ENCODE measurements around the gene MSH3.

The MSH3 gene

GRCh38 chr5:80761966-80762365 is 107.5 kb downstream of the MSH3 start:
- Histone ChIP-seq H3K36me3 (ENCODE audit: control insufficient read depth, insufficient read depth, low read length) (no peaks in the 10 kb centered on the region), H3K4me1 (ENCODE audit: control insufficient read depth, insufficient read depth, low read length) (no peaks in the 10 kb centered on the region; the same call in 1 of the 2 replicates), H3K4me3 (ENCODE audit: low read length) (no peak overlapping the region), H3K9me3 (ENCODE audit: control insufficient read depth, insufficient read depth, low read length) (no peaks in the 10 kb centered on the region), H3K27ac (ENCODE audit: low read length) (no peak overlapping the region), H3K27me3 (ENCODE audit: control insufficient read depth, insufficient read depth, low read length) (no peaks in the 10 kb centered on the region)
- DNase-seq (ENCODE audit: low read depth, low spot score): no peak
- no CpG with 5 or more reads among the region's 1 CpG for WGBS (ENCODE audit: insufficient coverage, insufficient read length)

- H3K36me3 ChIP-seq (ENCODE audit: control insufficient read depth, insufficient read depth, low read length): no peaks in the 10 kb centered on the region
- no peak overlapping the region for H3K27ac ChIP-seq (ENCODE audit: low read length)
- WGBS (ENCODE audit: insufficient coverage, insufficient read length): no CpG with 5 or more reads among the region's 4 CpGs
- no peaks in the 10 kb centered on the region for H3K27me3 ChIP-seq (ENCODE audit: control insufficient read depth, insufficient read depth, low read length)
- H3K4me3 ChIP-seq (ENCODE audit: low read length): no peak overlapping the region
- no peaks in the 10 kb centered on the region; the same call in 1 of the 2 replicates for H3K4me1 ChIP-seq (ENCODE audit: control insufficient read depth, insufficient read depth, low read length)
- no peak for DNase-seq (ENCODE audit: low read depth, low spot score)
- H3K9me3 ChIP-seq (ENCODE audit: control insufficient read depth, insufficient read depth, low read length): no peaks in the 10 kb centered on the region
These were observed 108.1 kb downstream of the MSH3 start for GRCh38 chr5:80762573-80762972.

GRCh38 chr5:80763211-80763610 is 108.8 kb downstream of the MSH3 start:
- H3K4me3 ChIP-seq (ENCODE audit: low read length): no peak overlapping the region
- H3K9me3 ChIP-seq (ENCODE audit: control insufficient read depth, insufficient read depth, low read length): no peaks in the 10 kb centered on the region
- no peaks in the 10 kb centered on the region for H3K27me3 ChIP-seq (ENCODE audit: control insufficient read depth, insufficient read depth, low read length)
- H3K27ac ChIP-seq (ENCODE audit: low read length): no peak overlapping the region
- DNase-seq (ENCODE audit: low read depth, low spot score): no peak
- no peaks in the 10 kb centered on the region; the same call in 1 of the 2 replicates for H3K4me1 ChIP-seq (ENCODE audit: control insufficient read depth, insufficient read depth, low read length)
- H3K36me3 ChIP-seq (ENCODE audit: control insufficient read depth, insufficient read depth, low read length): no peaks in the 10 kb centered on the region
- no CpG with 5 or more reads among the region's 3 CpGs for WGBS (ENCODE audit: insufficient coverage, insufficient read length)

GRCh38 chr5:80763873-80764647 is 109.6 kb downstream of the MSH3 start:
- Histone ChIP-seq H3K36me3 (ENCODE audit: control insufficient read depth, insufficient read depth, low read length) (no peaks in the 10 kb centered on the region), H3K4me1 (ENCODE audit: control insufficient read depth, insufficient read depth, low read length) (no peaks in the 10 kb centered on the region; the same call in 1 of the 2 replicates), H3K9me3 (ENCODE audit: control insufficient read depth, insufficient read depth, low read length) (no peaks in the 10 kb centered on the region), H3K4me3 (ENCODE audit: low read length) (no peak overlapping the region), H3K27ac (ENCODE audit: low read length) (no peak overlapping the region), H3K27me3 (ENCODE audit: control insufficient read depth, insufficient read depth, low read length) (no peaks in the 10 kb centered on the region)
- no CpG with 5 or more reads among the region's 5 CpGs for WGBS (ENCODE audit: insufficient coverage, insufficient read length)
- DNase-seq (ENCODE audit: low read depth, low spot score): no peak

GRCh38 chr5:80764786-80765185 is 110.3 kb downstream of the MSH3 start:
- Histone ChIP-seq H3K4me3 (ENCODE audit: low read length) (no peak overlapping the region), H3K36me3 (ENCODE audit: control insufficient read depth, insufficient read depth, low read length) (no peaks in the 10 kb centered on the region), H3K9me3 (ENCODE audit: control insufficient read depth, insufficient read depth, low read length) (no peaks in the 10 kb centered on the region), H3K4me1 (ENCODE audit: control insufficient read depth, insufficient read depth, low read length) (no peaks in the 10 kb centered on the region; the same call in 1 of the 2 replicates), H3K27me3 (ENCODE audit: control insufficient read depth, insufficient read depth, low read length) (no peaks in the 10 kb centered on the region), H3K27ac (ENCODE audit: low read length) (no peak overlapping the region)
- no CpG with 5 or more reads among the region's 1 CpG for WGBS (ENCODE audit: insufficient coverage, insufficient read length)
- DNase-seq (ENCODE audit: low read depth, low spot score): no peak

- Histone ChIP-seq H3K27me3 (ENCODE audit: control insufficient read depth, insufficient read depth, low read length) (no peaks in the 10 kb centered on the region), H3K36me3 (ENCODE audit: control insufficient read depth, insufficient read depth, low read length) (no peaks in the 10 kb centered on the region), H3K27ac (ENCODE audit: low read length) (no peak overlapping the region), H3K4me1 (ENCODE audit: control insufficient read depth, insufficient read depth, low read length) (no peaks in the 10 kb centered on the region), H3K9me3 (ENCODE audit: control insufficient read depth, insufficient read depth, low read length) (no peaks in the 10 kb centered on the region), H3K4me3 (ENCODE audit: low read length) (no peak overlapping the region)
- DNase-seq (ENCODE audit: low read depth, low spot score): no peak
- no CpG with 5 or more reads among the region's 4 CpGs for WGBS (ENCODE audit: insufficient coverage, insufficient read length)
These were observed 123.2 kb downstream of the MSH3 start for GRCh38 chr5:80777347-80778287.

GRCh38 chr5:80780024-80780423 is 125.6 kb downstream of the MSH3 start:
- DNase-seq (ENCODE audit: low read depth, low spot score): no peak
- WGBS (ENCODE audit: insufficient coverage, insufficient read length): no CpG with 5 or more reads among the region's 2 CpGs
- Histone ChIP-seq H3K4me1 (ENCODE audit: control insufficient read depth, insufficient read depth, low read length) (no peaks in the 10 kb centered on the region), H3K36me3 (ENCODE audit: control insufficient read depth, insufficient read depth, low read length) (no peaks in the 10 kb centered on the region), H3K27me3 (ENCODE audit: control insufficient read depth, insufficient read depth, low read length) (no peaks in the 10 kb centered on the region), H3K27ac (ENCODE audit: low read length) (no peak overlapping the region), H3K4me3 (ENCODE audit: low read length) (no peak overlapping the region), H3K9me3 (ENCODE audit: control insufficient read depth, insufficient read depth, low read length) (no peaks in the 10 kb centered on the region)

- no peaks in the 10 kb centered on the region for H3K27me3 ChIP-seq (ENCODE audit: control insufficient read depth, insufficient read depth, low read length)
- H3K4me1 ChIP-seq (ENCODE audit: control insufficient read depth, insufficient read depth, low read length): no peaks in the 10 kb centered on the region
- H3K4me3 ChIP-seq (ENCODE audit: low read length): no peak overlapping the region
- H3K9me3 ChIP-seq (ENCODE audit: control insufficient read depth, insufficient read depth, low read length): no peaks in the 10 kb centered on the region
- no peak for DNase-seq (ENCODE audit: low read depth, low spot score)
- no peaks in the 10 kb centered on the region for H3K36me3 ChIP-seq (ENCODE audit: control insufficient read depth, insufficient read depth, low read length)
- WGBS (ENCODE audit: insufficient coverage, insufficient read length): no CpG with 5 or more reads among the region's 8 CpGs
- no peak overlapping the region for H3K27ac ChIP-seq (ENCODE audit: low read length)
These were observed 126.4 kb downstream of the MSH3 start for GRCh38 chr5:80780761-80781285.

- no peak overlapping the region for H3K27ac ChIP-seq (ENCODE audit: low read length)
- no peaks in the 10 kb centered on the region for H3K27me3 ChIP-seq (ENCODE audit: control insufficient read depth, insufficient read depth, low read length)
- no peak overlapping the region for H3K4me3 ChIP-seq (ENCODE audit: low read length)
- WGBS (ENCODE audit: insufficient coverage, insufficient read length): no CpG with 5 or more reads among the region's 1 CpG
- no peaks in the 10 kb centered on the region for H3K4me1 ChIP-seq (ENCODE audit: control insufficient read depth, insufficient read depth, low read length)
- H3K36me3 ChIP-seq (ENCODE audit: control insufficient read depth, insufficient read depth, low read length): no peaks in the 10 kb centered on the region
- no peak for DNase-seq (ENCODE audit: low read depth, low spot score)
- no peaks in the 10 kb centered on the region for H3K9me3 ChIP-seq (ENCODE audit: control insufficient read depth, insufficient read depth, low read length)
These were observed 126.9 kb downstream of the MSH3 start for GRCh38 chr5:80781356-80781755.

- no peaks in the 10 kb centered on the region for H3K9me3 ChIP-seq (ENCODE audit: control insufficient read depth, insufficient read depth, low read length)
- no peaks in the 10 kb centered on the region for H3K36me3 ChIP-seq (ENCODE audit: control insufficient read depth, insufficient read depth, low read length)
- H3K27ac ChIP-seq (ENCODE audit: low read length): no peak overlapping the region
- H3K27me3 ChIP-seq (ENCODE audit: control insufficient read depth, insufficient read depth, low read length): no peaks in the 10 kb centered on the region
- H3K4me3 ChIP-seq (ENCODE audit: low read length): no peak overlapping the region
- H3K4me1 ChIP-seq (ENCODE audit: control insufficient read depth, insufficient read depth, low read length): no peaks in the 10 kb centered on the region
- DNase-seq (ENCODE audit: low read depth, low spot score): no peak
These were observed 128.2 kb downstream of the MSH3 start for GRCh38 chr5:80782626-80783025.

Measured in iPS DF 6.9 (cell line).